Coronary artery (tissue), 2 donors: ENCODE data around the gene ATAD3C.
"Not testable (repeated sequence)": the region's sequence is repeated elsewhere in the genome, so short reads cannot be mapped to it uniquely, and the experiment has no call there.

Experiments used
- DNase-seq: peaks from one replicate; pipeline ENCODE4 v3.0.0-alpha.2; 2017; ENCODE audit warnings: low spot score
- H3K27ac ChIP-seq, 2 donors: fragments of 200-600 bp; sonication (generic); one replicate each; pipeline ENCODE4 v1.5.1; 2016 to 2019
- H3K4me3 ChIP-seq: fragments of 200-600 bp; sonication (generic); 2 replicates; pipeline ENCODE4 v1.5.1; 2016; ENCODE audit warnings: mild to moderate bottlenecking, moderate library complexity
- CTCF ChIP-seq: fragments of 200-600 bp; sonication (generic); IDR thresholded peaks from one replicate; pipeline ENCODE4 v1.5.1; 2019; ENCODE audit warnings: antibody characterized with exemption

The ATAD3C gene

DNA sequence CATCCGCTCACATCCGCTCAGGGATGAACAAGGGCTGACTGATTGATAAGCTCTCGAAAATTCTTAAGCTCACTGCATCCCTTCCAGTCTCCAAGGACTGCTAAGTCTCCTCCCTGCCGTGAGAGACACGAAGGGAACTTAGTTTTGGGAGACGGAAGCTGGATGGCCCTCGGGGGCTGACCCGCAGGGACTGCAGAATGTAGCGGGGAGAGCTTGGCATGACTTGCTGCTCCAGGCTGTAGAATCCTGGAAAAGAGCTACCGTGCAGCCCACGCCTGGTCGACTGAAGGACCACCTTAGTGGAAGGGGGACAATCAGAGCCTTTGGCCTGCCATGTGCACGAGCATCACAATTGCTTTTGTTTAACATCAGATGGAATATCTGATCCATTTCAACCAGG lies 33.7 kb upstream of the ATAD3C start:
- no peak for DNase-seq
- Histone ChIP-seq H3K4me3 (no peak overlapping the region), H3K27ac (no peak overlapping the region)
- TF ChIP-seq CTCF: no peak

DNA sequence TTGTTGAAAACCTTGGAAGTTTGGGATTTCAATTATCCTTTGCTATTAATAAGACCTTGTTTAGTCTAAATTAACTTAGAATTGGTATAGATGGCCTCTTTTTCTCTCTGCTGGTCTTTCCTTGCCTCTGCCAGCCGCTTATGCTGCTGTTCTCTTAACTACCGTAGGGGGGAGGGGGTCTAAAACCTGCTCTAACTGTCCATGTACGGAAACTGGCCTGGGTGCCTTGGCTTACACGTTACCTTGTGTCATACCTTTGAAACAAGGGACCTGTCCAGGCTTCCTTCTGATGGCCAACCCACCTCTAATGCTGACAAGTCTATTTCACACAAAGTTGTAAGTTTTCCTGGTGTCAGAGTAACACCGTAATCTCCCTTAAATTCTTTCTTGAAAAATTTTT lies 32.1 kb upstream of the ATAD3C start:
- H3K4me3 ChIP-seq, H3K27ac ChIP-seq, DNase-seq: not testable (repeated sequence)

- not testable (repeated sequence) for H3K27ac ChIP-seq, H3K4me3 ChIP-seq, DNase-seq
Observed at GRCh38 chr1:1417825-1418463, 31.5 kb upstream of the ATAD3C start.

DNA sequence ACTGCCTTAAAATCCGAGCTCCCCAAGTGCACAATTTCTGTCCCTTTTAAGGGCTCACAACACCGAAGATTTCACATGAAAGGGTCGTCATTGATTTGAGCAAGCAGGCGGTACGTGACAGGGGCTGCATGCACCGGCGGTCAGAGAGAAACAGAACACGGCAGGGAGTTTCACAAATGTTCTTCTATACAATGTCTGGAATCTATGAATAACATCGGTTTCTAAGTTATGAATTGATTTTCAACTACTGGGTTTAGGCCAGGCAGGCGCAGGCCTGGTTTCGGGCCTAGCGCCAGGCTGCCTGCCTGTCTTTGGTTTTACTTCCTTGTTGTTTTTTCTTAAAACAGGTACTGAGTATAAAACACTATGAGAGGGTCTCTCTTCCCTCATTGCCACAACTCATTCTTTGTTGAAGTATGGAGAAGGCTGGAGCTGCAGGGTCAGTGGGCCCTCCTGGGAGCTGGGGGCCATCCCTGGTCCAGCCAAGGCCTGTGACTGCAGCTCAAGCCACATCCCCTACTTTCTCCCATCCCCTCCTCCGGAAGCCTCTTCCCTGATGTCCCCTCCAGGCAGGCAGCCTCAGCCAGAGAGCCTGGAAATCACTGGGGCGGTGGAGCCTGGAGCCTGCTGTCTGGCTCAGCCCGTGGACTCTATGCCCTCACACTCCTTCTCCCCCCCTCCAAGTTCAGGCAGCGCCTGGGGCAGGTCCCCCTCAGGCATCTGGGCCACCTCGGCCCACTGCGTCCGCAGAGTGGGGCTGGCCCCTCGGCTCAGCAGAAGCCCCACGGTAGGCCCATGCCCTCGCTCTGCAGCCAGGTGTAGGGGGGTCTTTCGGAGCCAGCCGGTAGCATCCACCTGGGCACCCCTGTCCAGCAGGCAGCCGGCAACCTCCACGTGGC lies 30.8 kb upstream of the ATAD3C start:
- no peak for DNase-seq
- H3K4me3 ChIP-seq: no peak overlapping the region
- H3K27ac ChIP-seq: no peak overlapping the region
- no peak for TF ChIP-seq CTCF

- TF ChIP-seq CTCF: no peak
- peak overlapping the region; percentile 65 for H3K4me3 ChIP-seq
- peak overlapping the region in 1 of 2 donors; percentile 48 for H3K27ac ChIP-seq
- DNase-seq: no peak
Observed at GRCh38 chr1:1419363-1419812, 30.1 kb upstream of the ATAD3C start.

GRCh38 chr1:1419813-1420653 lies 29.5 kb upstream of the ATAD3C start:
- no peak for DNase-seq
- no peak for TF ChIP-seq CTCF
- H3K27ac ChIP-seq: peak overlapping the region in 1 of 2 donors; percentile 48
- peak overlapping the region; percentile 65 for H3K4me3 ChIP-seq

- no peak for DNase-seq
- Histone ChIP-seq H3K4me3 (peak overlapping the region; percentile 65), H3K27ac (peak overlapping the region in 1 of 2 donors; percentile 48)
- TF ChIP-seq CTCF: no peak
Observed at GRCh38 chr1:1420654-1421141, 28.8 kb upstream of the ATAD3C start.
